ENCODE measurements around the gene PAPPA.

Gene PAPPA

GRCh38 chr9:116232424-116233159 lies 79.0 kb downstream of the PAPPA start:
- DNase-seq (ENCODE audit: low spot score) = no peak

- DNase-seq (ENCODE audit: low spot score) = no peak
These were observed 79.6 kb downstream of the PAPPA start for GRCh38 chr9:116233160-116233530.

GRCh38 chr9:116234081-116234480 lies 80.5 kb downstream of the PAPPA start:
- DNase-seq (ENCODE audit: low spot score) = no peak

GRCh38 chr9:116236979-116237378 lies 83.4 kb downstream of the PAPPA start:
- DNase-seq (ENCODE audit: low spot score) = no peak

- no peak for DNase-seq (ENCODE audit: low spot score)
These were observed 83.9 kb downstream of the PAPPA start for GRCh38 chr9:116237456-116237855.

GRCh38 chr9:116238225-116238624 lies 84.6 kb downstream of the PAPPA start:
- no peak for DNase-seq (ENCODE audit: low spot score)

GRCh38 chr9:116238776-116239340 lies 85.3 kb downstream of the PAPPA start:
- DNase-seq (ENCODE audit: low spot score) = no peak

GRCh38 chr9:116243708-116244107 lies 90.1 kb downstream of the PAPPA start:
- no peak for DNase-seq (ENCODE audit: low spot score)

- no peak for DNase-seq (ENCODE audit: low spot score)
These were observed 93.7 kb downstream of the PAPPA start for GRCh38 chr9:116247284-116247683.

GRCh38 chr9:116247791-116248374 lies 94.3 kb downstream of the PAPPA start:
- DNase-seq (ENCODE audit: low spot score) = no peak

- no peak for DNase-seq (ENCODE audit: low spot score)
These were observed 97.3 kb downstream of the PAPPA start for GRCh38 chr9:116250891-116251290.

GRCh38 chr9:116251366-116251765 lies 97.8 kb downstream of the PAPPA start:
- DNase-seq (ENCODE audit: low spot score) = no peak

GRCh38 chr9:116260531-116260930 lies 106.9 kb downstream of the PAPPA start:
- no peak for DNase-seq (ENCODE audit: low spot score)

GRCh38 chr9:116262448-116262847 lies 108.9 kb downstream of the PAPPA start:
- no peak for DNase-seq (ENCODE audit: low spot score)

- DNase-seq (ENCODE audit: low spot score) = no peak
These were observed 110.8 kb downstream of the PAPPA start for GRCh38 chr9:116264361-116264760.

- no peak for DNase-seq (ENCODE audit: low spot score)
These were observed 113.4 kb downstream of the PAPPA start for GRCh38 chr9:116267021-116267420.

GRCh38 chr9:116269250-116269649 lies 115.7 kb downstream of the PAPPA start:
- peak; percentile 41 for DNase-seq (ENCODE audit: low spot score)

GRCh38 chr9:116270546-116270945 lies 117.0 kb downstream of the PAPPA start:
- no peak for DNase-seq (ENCODE audit: low spot score)

GRCh38 chr9:116271340-116271739 lies 117.7 kb downstream of the PAPPA start:
- DNase-seq (ENCODE audit: low spot score) = no peak

GRCh38 chr9:116271991-116272390 lies 118.4 kb downstream of the PAPPA start:
- no peak for DNase-seq (ENCODE audit: low spot score)

GRCh38 chr9:116274293-116274692 lies 120.7 kb downstream of the PAPPA start:
- DNase-seq (ENCODE audit: low spot score) = no peak

- no peak for DNase-seq (ENCODE audit: low spot score)
These were observed 122.0 kb downstream of the PAPPA start for GRCh38 chr9:116275418-116276195.

- DNase-seq (ENCODE audit: low spot score) = no peak
These were observed 122.6 kb downstream of the PAPPA start for GRCh38 chr9:116276196-116276493.
